HL-60 (cell line): ENCODE measurements around the gene GLIS1.
A peak's percentile ranks its signal among the peaks of the same experiment; 100 is the strongest.

ENCODE experiments used
- DNase-seq, 2 experiments: peaks; one replicate each; pipeline ENCODE4 v3.0.0-alpha.2; 2010 to 2020; ENCODE audit warnings: low read depth in 1 of 2, low spot score in 1 of 2
- H3K27ac ChIP-seq: fragments of 250-450 bp; sonication (Bioruptor Pico); replicated peaks from 2 replicates; pipeline ENCODE4 v1.5.1; 2020; ENCODE audit warnings: mild to moderate bottlenecking, moderate library complexity
- H3K27me3 ChIP-seq: fragments of 250-450 bp; sonication (Bioruptor Pico); 2 replicates; pipeline ENCODE4 v1.5.1; 2021; ENCODE audit warnings: mild to moderate bottlenecking, moderate library complexity; ENCODE audit not compliant: insufficient read depth, poor library complexity, severe bottlenecking
- H3K4me3 ChIP-seq: replicated peaks from 2 replicates; pipeline ENCODE4 v1.5.1; 2011; ENCODE audit warnings: mild to moderate bottlenecking, control low read depth, low read length; ENCODE audit not compliant: insufficient read depth
- GABPA ChIP-seq: IDR thresholded peaks from 2 replicates; pipeline ENCODE4 v1.6.1; 2012; ENCODE audit warnings: low read depth
- POLR2AphosphoS5 ChIP-seq: IDR thresholded peaks from 2 replicates; pipeline ENCODE4 v1.6.1; 2012; ENCODE audit warnings: low read depth
- SPI1 ChIP-seq: IDR thresholded peaks from 2 replicates; pipeline ENCODE4 v1.6.1; 2012; ENCODE audit warnings: low read depth, mild to moderate bottlenecking, borderline replicate concordance
- TF ChIP-seq, protein P1 (sequence below): IDR thresholded peaks from 2 replicates; pipeline ENCODE4 v1.6.1; 2012; ENCODE audit warnings: low read depth; ENCODE audit not compliant: insufficient replicate concordance
- TF ChIP-seq, protein P2 (sequence below): IDR thresholded peaks from one replicate; pipeline ENCODE4 v1.5.1; 2011; ENCODE audit warnings: low read length, control low read depth, inconsistent platforms; ENCODE audit not compliant: insufficient read depth

GLIS1 gene

DNA sequence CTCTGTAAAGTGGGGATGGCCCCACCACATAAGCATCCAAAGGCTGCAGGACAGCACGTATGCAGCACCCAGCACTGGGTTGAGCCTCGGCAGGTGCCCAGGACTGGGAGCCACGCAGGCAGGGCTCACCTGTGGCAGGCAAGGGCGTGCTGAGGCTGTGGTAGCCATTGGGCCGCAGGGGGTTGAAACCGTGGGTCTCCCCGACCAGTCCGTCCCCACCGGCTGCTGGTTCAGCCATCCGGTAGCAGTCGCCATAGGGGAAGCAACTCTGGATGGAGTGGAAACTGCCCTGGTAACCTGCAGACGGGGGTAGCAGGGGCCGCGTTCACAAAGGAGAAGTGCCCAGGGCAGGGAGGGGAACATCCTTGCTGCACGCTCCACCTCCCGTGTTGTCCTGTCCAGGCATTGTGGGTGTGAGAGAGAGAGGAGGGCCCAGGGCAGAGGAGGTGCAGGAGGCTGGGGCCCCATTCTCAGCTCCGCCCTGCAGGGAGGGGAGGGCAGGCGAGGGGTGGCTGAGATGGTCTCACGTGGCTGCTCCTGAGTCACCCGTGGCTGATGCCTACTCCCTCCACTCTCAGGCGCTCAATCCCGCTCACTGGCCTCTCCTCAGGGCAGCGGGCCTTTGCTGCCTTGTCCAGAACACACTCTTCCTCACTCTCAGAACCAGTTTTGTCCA is 229.8 kb downstream of the GLIS1 start:
- Histone ChIP-seq H3K27ac (no peak overlapping the region), H3K4me3 (no peak overlapping the region), H3K27me3 (no peaks in the 10 kb centered on the region)
- TF ChIP-seq GABPA (no peak), SPI1 (peak; percentile 57)
- peak; percentile 13 to 33 for DNase-seq

DNA sequence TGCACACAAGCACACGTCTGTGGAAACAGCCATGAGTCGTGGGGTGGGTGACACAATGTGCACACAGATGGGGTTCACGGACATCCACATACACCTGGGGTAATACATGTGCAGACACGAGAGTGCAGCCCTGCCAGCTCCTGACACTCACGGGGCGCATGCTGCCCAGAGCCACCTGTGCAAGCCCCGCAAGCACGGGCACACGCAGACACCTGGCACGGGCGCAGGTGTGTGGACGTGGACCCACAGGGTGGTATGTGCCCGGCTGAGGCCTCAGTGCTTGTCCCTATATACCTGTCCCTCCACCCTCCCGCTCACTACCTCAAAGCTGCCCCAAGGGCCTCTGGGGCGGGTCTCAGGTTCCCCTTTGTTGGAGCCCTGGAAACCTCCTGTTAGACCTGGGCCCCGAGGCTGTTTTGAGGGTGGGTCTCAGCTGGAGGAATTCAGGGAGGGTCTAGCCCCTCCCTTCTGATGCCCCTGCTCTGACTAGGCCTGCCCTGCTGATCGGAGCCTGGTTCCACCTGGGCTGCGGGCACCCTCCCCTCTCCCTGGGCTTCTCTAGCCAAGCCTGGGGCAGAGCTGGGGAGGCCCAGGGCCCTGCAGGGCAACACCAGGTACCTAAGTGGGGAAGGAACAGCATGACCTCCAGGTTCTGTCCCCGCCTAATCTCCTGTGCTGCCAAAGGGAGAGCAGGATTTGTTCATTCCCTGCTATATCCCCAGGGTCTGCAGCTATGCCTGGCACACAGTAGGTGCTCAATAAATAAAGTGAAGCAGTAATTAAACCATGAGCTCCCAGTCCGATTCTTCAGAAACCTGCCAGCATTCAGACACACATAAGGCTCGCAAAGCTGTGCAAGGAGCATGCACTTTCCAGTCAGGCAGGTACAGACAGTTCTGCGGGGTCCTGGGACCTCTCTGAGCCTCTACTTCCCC is 230.6 kb downstream of the GLIS1 start:
- no peak for DNase-seq
- H3K27me3 ChIP-seq = no peaks in the 10 kb centered on the region
- H3K27ac ChIP-seq = no peak overlapping the region
- no peak overlapping the region for H3K4me3 ChIP-seq
- TF ChIP-seq GABPA (no peak), SPI1 (no peak), POLR2AphosphoS5 (no peak)
- TF ChIP-seq, protein P1, sequence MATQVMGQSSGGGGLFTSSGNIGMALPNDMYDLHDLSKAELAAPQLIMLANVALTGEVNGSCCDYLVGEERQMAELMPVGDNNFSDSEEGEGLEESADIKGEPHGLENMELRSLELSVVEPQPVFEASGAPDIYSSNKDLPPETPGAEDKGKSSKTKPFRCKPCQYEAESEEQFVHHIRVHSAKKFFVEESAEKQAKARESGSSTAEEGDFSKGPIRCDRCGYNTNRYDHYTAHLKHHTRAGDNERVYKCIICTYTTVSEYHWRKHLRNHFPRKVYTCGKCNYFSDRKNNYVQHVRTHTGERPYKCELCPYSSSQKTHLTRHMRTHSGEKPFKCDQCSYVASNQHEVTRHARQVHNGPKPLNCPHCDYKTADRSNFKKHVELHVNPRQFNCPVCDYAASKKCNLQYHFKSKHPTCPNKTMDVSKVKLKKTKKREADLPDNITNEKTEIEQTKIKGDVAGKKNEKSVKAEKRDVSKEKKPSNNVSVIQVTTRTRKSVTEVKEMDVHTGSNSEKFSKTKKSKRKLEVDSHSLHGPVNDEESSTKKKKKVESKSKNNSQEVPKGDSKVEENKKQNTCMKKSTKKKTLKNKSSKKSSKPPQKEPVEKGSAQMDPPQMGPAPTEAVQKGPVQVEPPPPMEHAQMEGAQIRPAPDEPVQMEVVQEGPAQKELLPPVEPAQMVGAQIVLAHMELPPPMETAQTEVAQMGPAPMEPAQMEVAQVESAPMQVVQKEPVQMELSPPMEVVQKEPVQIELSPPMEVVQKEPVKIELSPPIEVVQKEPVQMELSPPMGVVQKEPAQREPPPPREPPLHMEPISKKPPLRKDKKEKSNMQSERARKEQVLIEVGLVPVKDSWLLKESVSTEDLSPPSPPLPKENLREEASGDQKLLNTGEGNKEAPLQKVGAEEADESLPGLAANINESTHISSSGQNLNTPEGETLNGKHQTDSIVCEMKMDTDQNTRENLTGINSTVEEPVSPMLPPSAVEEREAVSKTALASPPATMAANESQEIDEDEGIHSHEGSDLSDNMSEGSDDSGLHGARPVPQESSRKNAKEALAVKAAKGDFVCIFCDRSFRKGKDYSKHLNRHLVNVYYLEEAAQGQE = no peak
- TF ChIP-seq, protein P2, sequence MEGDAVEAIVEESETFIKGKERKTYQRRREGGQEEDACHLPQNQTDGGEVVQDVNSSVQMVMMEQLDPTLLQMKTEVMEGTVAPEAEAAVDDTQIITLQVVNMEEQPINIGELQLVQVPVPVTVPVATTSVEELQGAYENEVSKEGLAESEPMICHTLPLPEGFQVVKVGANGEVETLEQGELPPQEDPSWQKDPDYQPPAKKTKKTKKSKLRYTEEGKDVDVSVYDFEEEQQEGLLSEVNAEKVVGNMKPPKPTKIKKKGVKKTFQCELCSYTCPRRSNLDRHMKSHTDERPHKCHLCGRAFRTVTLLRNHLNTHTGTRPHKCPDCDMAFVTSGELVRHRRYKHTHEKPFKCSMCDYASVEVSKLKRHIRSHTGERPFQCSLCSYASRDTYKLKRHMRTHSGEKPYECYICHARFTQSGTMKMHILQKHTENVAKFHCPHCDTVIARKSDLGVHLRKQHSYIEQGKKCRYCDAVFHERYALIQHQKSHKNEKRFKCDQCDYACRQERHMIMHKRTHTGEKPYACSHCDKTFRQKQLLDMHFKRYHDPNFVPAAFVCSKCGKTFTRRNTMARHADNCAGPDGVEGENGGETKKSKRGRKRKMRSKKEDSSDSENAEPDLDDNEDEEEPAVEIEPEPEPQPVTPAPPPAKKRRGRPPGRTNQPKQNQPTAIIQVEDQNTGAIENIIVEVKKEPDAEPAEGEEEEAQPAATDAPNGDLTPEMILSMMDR = no peak

DNA sequence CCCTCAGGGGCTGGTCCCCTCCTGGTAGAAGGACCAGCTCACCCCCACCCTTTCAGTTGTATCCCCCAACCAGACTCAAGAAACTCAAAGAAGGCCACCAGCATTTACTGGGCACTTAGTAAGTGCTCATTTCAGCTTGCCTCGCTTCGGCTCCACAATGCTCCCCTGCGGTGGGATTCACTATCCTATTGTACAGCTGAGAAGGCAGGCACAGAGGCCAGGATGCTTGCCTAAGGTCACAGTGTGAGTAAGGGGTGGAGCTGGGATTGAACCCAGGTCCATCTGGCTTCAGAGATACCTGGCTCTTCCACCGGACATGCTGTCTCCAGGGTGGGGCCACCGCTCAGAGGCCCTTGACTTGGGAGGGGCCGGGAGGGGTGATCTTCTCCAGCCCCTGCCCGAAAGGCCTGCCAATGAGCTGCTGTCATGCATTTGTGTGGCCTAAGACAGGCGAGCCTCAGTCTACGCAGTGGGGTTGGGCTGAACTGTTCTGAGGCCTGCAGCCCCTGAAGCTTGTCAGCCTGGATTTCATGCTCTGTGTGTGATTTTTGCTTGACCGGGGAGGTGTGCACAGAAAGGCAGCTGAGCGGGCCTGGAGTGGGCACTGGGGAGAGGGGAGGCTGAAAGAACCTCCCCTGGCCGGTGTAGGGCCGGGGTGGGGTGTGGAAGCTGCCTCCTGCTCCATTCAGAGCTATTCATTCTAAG is 231.7 kb downstream of the GLIS1 start:
- no peak overlapping the region for H3K27ac ChIP-seq
- H3K27me3 ChIP-seq = no peaks in the 10 kb centered on the region
- H3K4me3 ChIP-seq = no peak overlapping the region
- TF ChIP-seq POLR2AphosphoS5 (no peak), GABPA (no peak), SPI1 (no peak)
- TF ChIP-seq, protein P2 = no peak
- TF ChIP-seq, protein P1 = no peak
- DNase-seq = no peak
